Daoy (cell line): ENCODE data around the gene ZNF322. TPM values are rescaled to one million over a fixed set of nuclear protein-coding genes. Genes with fewer than 3 reads are reported as not detected.

Source experiments
- DNase-seq: peaks from one replicate; pipeline ENCODE4 v3.0.0-alpha.2; 2015; ENCODE audit warnings: low read depth
- total RNA-seq: library from RNA; depleted of rRNA; stranded (reverse); fragments of >200 nt; shearing (Covaris generic); gene quantifications from 2 replicates; pipeline ENCODE4 v1.2.3, GENCODE V29; 2014; rRNA removed

The ZNF322 gene
- total RNA-seq, 1 experiment from 2014 or later: 19.6 TPM

DNA sequence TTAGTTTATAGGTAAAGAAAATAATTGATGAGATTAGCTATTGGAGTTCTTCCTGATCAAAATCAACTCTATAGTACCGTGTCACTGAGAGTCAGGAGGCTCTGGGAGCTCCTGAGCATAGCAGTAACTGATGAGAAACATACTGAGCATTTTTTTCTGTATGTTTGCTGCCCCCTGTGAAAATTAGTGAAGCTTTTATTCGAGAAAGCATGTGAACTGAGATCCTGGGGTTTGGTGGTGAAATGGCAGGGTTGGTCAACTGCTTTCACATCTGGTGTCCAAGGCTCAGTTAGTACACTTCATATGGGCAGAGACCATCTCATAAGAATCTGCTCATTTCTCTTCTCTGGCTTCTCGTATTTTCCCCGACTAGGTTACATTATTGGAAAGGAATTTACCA is 66.9 kb downstream of the ZNF322 start:
- no peak for DNase-seq

DNA sequence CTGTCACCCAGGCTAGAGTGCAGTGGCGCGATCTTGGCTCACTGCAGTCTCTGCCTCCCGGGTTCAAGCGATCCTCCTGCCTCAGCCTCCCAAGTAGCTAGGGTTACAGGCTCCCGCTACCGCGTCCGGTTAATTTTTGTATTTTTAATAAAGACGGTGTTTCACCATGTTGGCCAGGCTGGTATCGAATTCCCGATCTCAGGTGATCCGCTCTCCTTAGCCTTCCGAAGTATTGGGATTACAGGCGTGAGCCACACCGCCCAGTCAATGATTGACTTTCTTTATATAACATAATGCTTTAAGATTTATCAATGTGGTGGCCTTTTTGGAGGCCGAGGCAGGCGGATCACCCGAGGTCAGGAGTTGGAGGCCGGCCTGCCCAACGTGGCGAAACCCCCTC is 70.6 kb downstream of the ZNF322 start:
- no peak for DNase-seq

Other genes starting within 250 kb of the ZNF322 start
- 2.4 and 6.9 TPM in 2 replicates for gene BTN3A3, start 219.2 kb downstream of the ZNF322 start, total RNA-seq
- 11.1 and 14.0 TPM in 2 replicates for gene BTN2A1, start 201.8 kb downstream of the ZNF322 start, total RNA-seq
- not detected in 2 replicates for gene BTN1A1, start 159.4 kb downstream of the ZNF322 start, total RNA-seq
- 121 and 140 TPM in 2 replicates for gene HMGN4, start 121.4 kb downstream of the ZNF322 start, total RNA-seq
- gene ABT1, start 62.8 kb downstream of the ZNF322 start, total RNA-seq: 22.4 and 25.9 TPM in 2 replicates